Hindlimb muscle (tissue), 1 donor: Measurements from ENCODE around the gene CPED1. TPM values are rescaled to one million over a fixed set of nuclear protein-coding genes. Genes with fewer than 3 reads are reported as not detected.
"Not testable (repeated sequence)": the region's sequence is repeated elsewhere in the genome, so short reads cannot be mapped to it uniquely, and the experiment has no call there.

Experiments
- DNase-seq: peaks from one replicate; pipeline ENCODE4 v3.0.0-alpha.2; 2013
- polyA plus RNA-seq: library from polyadenylated mRNA; unstranded; fragments of 120-200 nt; gene quantifications from one replicate; pipeline ENCODE4 v1.2.1, GENCODE V29; 2013; ENCODE audit not compliant: insufficient read length

CPED1 gene
- polyA plus RNA-seq, 1 donor, result 8.2 TPM

DNA sequence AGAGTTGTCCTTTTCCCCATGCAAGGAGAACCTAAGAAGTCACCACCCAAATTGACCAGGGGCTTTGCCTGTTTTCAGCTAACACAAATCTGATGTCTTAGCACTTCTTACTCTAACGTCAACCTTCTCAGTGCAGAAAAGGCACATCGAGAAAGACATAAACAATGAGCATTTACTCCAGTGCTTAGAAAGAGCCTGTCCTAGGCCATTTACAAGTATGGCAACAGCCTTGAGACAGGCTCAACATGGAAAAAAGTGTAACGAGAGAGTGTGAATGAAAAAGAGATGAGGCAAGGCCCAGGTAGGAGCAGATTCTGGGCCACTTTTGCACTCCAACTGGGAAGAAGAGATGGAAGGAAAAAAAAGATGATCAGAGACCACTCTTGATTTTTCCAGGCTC is 54.4 kb downstream of the CPED1 start:
- no peak for DNase-seq

DNA sequence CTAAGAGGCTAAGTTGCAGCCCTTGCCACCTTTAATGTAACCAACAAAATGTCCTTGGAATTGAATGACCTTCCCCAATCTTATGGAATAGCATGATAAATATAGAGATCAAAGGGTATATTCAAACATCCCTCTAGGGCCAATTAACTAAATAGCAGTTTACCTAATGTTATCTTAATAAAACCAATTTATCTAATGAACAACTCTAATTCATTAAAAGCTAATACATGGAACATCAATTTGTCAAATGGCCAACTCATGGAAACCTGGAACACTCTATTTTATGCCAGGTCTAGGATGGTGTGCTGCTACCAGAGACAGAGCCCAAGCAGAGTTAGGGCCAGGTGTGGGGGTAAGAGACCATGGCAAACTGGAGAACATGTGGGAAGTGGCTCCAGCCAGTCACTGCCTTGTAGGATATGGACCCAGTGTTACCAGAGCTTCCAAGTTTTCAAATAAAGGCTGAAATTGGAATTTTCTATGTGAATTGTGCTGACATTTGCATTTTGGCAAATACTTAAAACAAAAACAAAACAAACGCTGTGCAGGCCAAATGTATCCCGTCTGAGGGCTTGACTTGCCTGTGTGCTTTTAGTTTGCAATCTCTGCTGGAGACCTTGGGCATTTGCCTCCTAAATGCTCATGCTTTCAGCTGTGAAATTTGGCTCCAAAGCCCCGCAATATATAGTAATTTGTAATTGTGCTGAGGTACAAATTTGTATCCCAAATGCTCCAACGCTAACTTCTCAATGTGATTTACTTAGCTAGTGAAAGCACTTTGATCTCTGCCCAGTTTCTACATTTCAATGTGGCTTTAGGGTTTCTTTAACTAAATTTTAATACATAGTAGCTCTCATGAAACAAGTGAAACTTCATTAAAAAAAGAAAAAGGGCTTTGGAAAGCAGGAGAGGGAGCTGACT is 55.1 kb downstream of the CPED1 start:
- DNase-seq, result no peak

DNA sequence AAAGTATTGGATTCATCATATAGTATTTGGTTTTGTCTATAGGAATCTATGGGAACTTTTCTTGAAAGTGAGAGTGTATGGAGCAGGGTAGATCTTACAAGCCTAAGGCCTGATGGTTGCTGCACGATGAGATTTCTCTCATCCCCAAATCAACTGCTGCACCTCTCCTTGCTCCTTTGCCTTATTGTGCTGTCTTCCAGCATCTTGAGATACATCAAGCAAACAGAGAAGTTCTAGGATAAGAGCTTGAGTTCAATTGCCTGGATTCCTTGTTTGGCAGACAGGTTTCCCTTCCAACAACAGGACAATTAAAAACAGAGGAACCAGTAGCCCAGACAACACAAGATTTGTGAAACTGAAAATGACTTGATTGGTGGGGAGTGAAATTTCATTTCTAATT is 56.6 kb downstream of the CPED1 start:
- DNase-seq, result no peak

- no peak for DNase-seq
These were observed 57.5 kb downstream of the CPED1 start for GRCh38 chr7:121046009-121046408.

DNA sequence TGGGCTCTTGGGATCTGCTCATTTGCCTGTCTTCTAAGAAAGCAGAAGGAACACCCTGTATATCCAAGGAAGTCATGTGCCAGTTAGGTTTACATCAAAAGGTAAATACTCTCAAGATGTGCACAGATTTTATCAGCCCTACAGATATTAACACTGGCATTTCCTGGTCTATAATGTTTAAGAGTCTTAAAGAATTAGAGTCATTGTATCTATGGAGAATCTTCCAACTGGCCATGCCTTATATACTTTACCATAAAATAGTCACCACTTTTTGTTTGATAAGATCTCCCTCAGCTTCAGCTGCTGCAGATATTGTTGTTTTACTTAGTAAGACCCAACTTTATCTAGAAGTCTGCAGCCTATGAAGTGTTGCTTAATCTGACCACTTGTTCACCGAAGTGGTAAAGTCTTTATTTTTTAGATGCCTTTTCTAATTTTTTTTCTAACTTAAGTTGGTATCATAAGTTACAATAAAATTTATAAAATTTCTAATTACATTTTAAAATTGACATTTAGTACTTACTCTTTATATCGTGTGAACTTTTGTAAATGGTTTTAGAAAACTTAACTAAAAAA is 58.5 kb downstream of the CPED1 start:
- no peak for DNase-seq

GRCh38 chr7:121048195-121048594 is 59.7 kb downstream of the CPED1 start:
- DNase-seq, result no peak

- DNase-seq, result no peak
These were observed 60.7 kb downstream of the CPED1 start for GRCh38 chr7:121049028-121049791.

DNA sequence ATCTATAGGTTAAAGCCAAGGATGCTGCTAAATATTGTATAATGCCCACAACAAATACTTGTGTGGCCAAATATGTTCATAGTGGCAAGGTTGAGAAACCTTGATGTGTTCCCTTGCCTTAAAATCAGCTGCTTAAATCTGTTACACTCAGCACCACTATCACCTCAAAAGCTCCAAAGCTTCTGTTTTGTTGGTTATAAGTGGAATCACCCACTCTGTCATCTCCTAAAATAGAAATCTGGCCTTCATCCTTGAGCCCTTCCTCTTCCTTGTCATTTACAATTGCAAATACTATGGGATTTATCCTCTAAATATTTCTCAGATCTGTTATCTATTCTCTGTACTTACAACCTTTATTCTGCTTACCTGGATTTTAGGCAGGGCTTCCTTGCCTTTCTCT is 61.4 kb downstream of the CPED1 start:
- no peak for DNase-seq

DNA sequence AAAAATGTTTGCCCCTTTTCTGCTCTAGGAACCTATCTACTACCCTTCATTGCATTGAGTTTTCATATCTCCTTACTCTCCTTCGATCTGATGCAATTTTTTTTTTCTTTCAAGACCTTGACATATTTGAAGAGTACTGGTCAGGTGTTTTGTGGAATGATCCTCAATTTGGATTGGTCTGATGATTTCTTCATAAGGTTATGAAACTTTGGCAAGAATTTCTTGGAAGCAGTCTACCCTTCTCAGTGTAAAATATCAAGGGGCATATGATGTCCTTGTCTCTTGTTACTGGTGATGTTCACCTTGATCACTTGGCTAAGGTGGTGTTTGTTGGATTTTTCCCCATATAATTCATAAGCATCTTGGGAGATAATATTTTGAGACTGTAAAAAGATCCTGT is 64.7 kb downstream of the CPED1 start:
- no peak for DNase-seq

DNA sequence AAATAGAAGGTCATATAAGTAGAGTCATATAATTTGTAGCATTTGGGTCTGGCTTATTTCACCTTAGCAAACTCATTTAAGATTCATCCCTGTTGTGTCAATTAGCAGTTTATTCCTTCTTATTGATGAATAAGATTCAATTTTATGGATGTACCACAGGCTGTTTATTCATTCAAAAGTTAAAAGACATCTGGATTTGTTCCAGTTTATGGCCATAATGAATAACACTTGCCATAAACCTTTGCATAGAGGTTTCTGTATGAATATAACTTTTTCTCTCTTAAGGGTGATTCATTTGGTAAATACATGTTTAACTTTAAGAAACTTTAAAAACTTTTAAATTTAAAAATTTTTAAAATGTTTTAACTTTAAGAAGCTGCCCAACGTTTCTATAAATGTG is 66.4 kb downstream of the CPED1 start:
- no peak for DNase-seq

GRCh38 chr7:121057878-121058277 is 69.4 kb downstream of the CPED1 start:
- DNase-seq, result no peak

GRCh38 chr7:121058975-121059374 is 70.5 kb downstream of the CPED1 start:
- no peak for DNase-seq

DNA sequence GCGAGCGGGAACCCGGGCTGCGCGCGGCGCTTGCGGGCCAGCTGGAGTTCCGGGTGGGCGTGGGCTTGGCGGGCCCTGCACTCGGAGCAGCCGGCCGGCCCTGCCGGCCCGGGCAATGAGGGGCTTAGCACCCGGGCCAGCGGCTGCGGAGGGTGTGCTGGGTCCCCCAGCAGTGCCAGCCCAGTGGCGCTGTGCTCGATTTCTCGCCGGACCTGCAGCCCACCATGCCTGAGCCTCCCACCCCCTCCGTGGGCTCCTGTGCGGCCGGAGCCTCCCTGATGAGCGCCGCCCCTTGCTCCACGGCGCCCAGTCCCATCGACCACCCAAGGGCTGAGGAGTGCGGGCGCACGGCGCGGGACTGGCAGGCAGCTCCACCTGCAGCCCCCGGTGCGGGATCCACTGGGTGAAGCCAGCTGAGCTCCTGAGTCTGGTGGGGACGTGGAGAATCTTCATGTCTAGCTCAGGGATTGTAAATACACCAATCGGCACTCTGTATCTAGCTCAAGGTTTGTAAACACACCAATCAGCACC is 71.5 kb downstream of the CPED1 start:
- not testable (repeated sequence) for DNase-seq

DNA sequence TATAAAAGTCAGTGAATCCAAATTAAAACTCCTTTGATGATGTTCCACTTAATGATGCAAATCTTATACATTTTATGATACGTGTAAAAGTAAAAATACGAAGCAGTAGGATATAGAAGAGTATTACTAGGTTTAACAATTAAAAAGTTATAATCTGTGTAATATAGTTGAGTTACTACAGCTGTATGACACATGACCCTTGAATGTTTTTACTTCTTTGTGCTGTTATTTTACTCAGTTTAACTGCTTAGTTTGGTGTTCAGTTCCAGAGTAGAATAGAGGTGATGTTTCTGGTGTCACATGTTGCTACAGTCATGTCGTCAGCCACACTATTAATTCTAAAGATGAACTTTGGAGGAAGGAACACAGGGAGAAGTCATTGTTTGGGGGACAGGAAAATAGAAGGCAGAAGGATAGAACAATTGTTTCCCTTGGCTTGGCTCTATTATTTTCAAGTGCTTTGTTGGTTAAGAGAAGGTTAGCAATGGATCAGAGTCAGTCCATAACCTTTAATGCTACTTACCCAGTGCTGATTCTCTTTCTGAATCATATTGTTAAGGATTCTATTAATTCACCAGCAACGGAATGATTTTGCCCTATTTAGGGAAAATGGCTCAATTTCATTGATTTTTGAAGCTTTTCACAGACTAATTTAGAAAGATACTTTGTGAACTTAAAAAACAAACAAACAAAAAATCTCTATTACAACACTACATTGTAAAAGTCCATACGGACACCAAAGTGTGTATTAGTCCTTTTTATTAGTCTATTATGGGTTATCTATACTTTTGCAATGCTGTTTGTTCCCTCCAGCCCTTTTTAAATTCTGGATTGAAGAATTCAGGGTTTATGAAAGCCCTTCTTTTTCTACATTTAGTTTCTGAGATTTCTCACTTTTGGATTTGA is 73.4 kb downstream of the CPED1 start:
- no peak for DNase-seq

GRCh38 chr7:121062671-121063279 is 74.3 kb downstream of the CPED1 start:
- DNase-seq, result no peak

DNA sequence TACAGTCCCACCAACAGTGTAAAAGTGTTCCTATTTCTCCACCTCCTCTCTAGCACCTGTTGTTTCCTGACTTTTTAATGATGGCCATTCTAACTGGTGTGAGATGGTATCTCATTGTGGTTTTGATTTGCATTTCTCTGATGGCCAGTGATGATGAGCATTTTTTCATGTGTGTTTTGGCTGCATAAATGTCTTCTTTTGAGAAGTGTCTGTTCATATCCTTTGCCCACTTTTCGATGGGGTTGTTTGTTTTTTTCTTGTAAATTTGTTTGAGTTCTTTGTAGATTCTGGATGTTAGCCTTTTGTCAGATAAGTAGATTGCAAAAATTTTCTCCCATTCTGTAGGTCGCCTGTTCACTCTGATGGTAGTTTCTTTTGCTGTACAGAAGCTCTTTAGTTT is 79.2 kb downstream of the CPED1 start:
- not testable (repeated sequence) for DNase-seq

- DNase-seq, result no peak
These were observed 81.0 kb downstream of the CPED1 start for GRCh38 chr7:121069346-121070100.

DNA sequence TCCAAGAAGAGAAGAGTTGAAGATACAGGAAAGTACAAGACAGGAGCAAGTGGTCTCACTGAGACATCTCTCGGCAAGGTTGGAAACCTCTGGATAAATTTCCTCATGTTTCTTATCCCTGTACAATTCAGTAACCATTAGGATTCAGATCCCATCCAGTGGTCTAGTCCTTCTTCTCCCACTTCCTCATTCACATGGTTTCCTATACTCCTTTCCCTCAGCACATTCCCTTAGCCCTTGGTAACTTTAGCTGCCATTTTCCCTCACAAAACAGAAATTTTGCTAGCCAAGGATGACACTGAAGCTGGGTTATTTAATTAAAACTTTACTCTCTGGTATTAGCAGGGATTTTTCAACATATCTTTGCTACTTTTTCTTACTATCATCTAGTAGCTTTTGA is 82.6 kb downstream of the CPED1 start:
- DNase-seq, result no peak

GRCh38 chr7:121071662-121072061 is 83.2 kb downstream of the CPED1 start:
- DNase-seq, result no peak

- no peak for DNase-seq
These were observed 84.3 kb downstream of the CPED1 start for GRCh38 chr7:121072826-121073225.
